Muscle layer of duodenum (tissue), 2 donors: Measurements from ENCODE around the gene PFDN1.
A peak's percentile ranks its signal among the peaks of the same experiment; 100 is the strongest.

Experiments
- H3K27ac ChIP-seq: one replicate; pipeline ENCODE4 v1.7.0; 2013; ENCODE audit warnings: mild to moderate bottlenecking, low read length
- H3K27me3 ChIP-seq: one replicate; pipeline ENCODE4 v1.7.0; 2013; ENCODE audit warnings: low read depth, mild to moderate bottlenecking, control low read depth, low read length
- H3K36me3 ChIP-seq, 2 donors: one replicate each; pipeline ENCODE4 v1.7.0; 2013; ENCODE audit warnings: low read length in 2 of 2, control low read depth in 1 of 2, mild to moderate bottlenecking in 1 of 2; ENCODE audit not compliant: insufficient read depth in 2 of 2, control insufficient read depth in 1 of 2
- H3K4me1 ChIP-seq, 2 donors: one replicate each; pipeline ENCODE4 v1.7.0; 2013; ENCODE audit warnings: low read length in 2 of 2, mild to moderate bottlenecking in 2 of 2, control low read depth in 1 of 2, moderate library complexity in 1 of 2; ENCODE audit not compliant: insufficient read depth in 2 of 2, control insufficient read depth in 1 of 2
- H3K4me3 ChIP-seq, 2 donors: one replicate each; pipeline ENCODE4 v1.7.0; 2013; ENCODE audit warnings: low read length in 2 of 2, low read depth in 1 of 2, mild to moderate bottlenecking in 1 of 2
- H3K9me3 ChIP-seq, 2 donors: one replicate each; pipeline ENCODE4 v1.7.0; 2013; ENCODE audit warnings: low read length in 2 of 2, control low read depth in 1 of 2, mild to moderate bottlenecking in 1 of 2; ENCODE audit not compliant: control insufficient read depth in 1 of 2
- donor health status: healthy.

PFDN1 gene

DNA sequence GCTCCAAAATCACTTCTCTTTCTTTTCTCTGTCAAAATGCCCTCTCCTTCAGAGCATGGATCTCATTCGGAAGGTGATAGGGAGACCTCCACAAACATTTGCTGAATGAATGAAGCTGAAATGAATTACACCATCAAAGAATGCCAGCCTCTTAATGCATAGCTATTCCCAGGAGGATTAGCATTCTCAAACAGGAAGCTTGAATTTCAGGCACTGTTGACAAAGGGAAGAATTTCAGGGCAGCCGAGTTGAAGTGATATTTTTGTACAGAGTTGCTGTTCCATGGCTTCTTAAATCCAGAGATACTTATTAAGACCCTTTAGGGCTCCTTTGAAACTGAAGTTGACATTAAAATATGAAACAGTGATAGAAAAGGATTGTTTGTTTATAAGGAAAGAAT is 24.7 kb upstream of the PFDN1 start:
- Histone ChIP-seq H3K36me3 (peaks cover 2% of the 10 kb centered on the region in 2 donors), H3K27ac (no peak overlapping the region), H3K27me3 (no peaks in the 10 kb centered on the region), H3K9me3 (no peaks in the 10 kb centered on the region), H3K4me3 (no peak overlapping the region), H3K4me1 (peaks cover 18 to 24% of the 10 kb centered on the region in 2 donors)

DNA sequence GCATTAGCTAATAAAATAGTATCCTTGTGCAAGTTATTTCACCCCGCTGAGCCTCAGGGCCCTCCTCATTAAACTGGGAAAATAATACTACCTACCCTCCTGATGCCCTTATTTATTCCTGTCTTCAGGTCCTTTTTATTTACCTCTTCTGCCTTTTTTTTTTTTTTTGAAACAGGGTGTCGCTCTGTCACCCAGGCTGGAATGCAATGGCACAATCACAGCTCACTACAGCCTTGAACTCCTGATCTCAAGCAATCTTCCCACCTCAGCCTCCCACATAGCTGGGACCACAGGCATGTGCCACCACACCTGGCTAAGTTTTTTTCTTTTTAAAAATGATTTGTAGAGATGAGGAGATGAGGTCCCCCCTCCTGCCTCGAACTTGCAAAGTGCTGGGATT is 22.6 kb upstream of the PFDN1 start:
- Histone ChIP-seq H3K4me3 (no peak overlapping the region), H3K27me3 (no peaks in the 10 kb centered on the region), H3K27ac (peak overlapping the region; percentile 19), H3K36me3 (no peaks in the 10 kb centered on the region), H3K9me3 (no peaks in the 10 kb centered on the region), H3K4me1 (peaks cover 18 to 24% of the 10 kb centered on the region in 2 donors)

DNA sequence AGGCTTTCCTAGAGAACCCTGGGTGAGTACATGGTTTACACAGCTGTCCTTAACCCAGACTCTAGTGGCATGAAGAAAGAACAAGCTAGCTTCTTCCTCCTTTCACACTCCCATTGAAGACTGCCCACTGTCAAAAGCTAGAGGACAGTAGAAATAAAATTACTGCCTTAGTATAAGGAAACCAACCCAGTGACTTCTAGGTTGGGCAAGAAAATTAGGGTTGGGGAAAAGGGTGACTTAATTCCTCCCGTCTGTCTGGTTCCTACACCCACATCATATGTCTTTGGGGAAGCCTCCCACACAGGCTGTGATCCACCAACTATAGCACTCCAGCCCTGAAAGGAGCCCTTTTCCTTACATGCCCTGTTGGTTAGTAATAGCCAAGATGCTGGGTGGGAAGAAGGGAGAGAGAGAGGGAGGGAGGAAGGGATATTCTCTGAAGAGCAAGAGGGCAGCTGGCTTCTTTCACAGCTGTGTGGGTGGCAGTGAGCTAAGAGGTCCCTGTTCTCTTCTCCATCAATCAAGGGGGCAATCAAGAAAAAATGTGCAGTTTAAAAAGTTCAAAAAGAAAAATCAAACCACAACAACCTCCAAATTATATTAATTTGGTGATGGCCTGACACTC is 21.8 kb upstream of the PFDN1 start:
- H3K27ac ChIP-seq = peak overlapping the region; percentile 19
- peaks cover 18 to 24% of the 10 kb centered on the region in 2 donors for H3K4me1 ChIP-seq
- no peaks in the 10 kb centered on the region for H3K36me3 ChIP-seq
- H3K4me3 ChIP-seq = no peak overlapping the region
- H3K27me3 ChIP-seq = no peaks in the 10 kb centered on the region
- H3K9me3 ChIP-seq = no peaks in the 10 kb centered on the region

DNA sequence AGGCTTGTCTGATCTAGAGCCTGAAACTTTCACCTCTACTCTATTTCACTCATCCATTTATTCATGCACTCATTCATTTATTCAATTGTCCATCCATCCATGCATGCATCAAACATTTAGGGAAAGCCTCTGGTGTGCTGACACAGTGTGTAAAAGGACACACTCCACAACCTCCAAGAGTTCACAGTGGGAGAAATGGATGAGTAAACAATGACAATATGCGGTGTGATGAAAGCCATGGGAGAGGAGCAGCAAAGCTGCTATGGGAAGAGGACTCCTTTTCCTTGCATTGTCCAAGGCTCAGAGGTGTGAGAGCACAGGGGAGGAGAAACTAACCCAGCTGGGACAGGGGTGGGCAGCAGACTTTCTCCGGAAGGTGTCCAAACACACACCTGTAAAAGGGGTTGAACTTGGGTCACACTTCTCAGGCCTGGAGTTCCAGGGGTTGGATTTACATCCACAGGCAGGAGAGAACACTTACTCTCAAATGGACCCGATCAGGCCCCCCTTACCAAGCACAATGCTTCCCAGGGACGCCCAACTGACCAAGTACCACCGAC is 21.2 kb upstream of the PFDN1 start:
- H3K4me1 ChIP-seq = peaks cover 18 to 24% of the 10 kb centered on the region in 2 donors
- H3K27me3 ChIP-seq = no peaks in the 10 kb centered on the region
- H3K9me3 ChIP-seq = no peaks in the 10 kb centered on the region
- peak overlapping the region; percentile 19 for H3K27ac ChIP-seq
- H3K4me3 ChIP-seq = no peak overlapping the region
- no peaks in the 10 kb centered on the region for H3K36me3 ChIP-seq

DNA sequence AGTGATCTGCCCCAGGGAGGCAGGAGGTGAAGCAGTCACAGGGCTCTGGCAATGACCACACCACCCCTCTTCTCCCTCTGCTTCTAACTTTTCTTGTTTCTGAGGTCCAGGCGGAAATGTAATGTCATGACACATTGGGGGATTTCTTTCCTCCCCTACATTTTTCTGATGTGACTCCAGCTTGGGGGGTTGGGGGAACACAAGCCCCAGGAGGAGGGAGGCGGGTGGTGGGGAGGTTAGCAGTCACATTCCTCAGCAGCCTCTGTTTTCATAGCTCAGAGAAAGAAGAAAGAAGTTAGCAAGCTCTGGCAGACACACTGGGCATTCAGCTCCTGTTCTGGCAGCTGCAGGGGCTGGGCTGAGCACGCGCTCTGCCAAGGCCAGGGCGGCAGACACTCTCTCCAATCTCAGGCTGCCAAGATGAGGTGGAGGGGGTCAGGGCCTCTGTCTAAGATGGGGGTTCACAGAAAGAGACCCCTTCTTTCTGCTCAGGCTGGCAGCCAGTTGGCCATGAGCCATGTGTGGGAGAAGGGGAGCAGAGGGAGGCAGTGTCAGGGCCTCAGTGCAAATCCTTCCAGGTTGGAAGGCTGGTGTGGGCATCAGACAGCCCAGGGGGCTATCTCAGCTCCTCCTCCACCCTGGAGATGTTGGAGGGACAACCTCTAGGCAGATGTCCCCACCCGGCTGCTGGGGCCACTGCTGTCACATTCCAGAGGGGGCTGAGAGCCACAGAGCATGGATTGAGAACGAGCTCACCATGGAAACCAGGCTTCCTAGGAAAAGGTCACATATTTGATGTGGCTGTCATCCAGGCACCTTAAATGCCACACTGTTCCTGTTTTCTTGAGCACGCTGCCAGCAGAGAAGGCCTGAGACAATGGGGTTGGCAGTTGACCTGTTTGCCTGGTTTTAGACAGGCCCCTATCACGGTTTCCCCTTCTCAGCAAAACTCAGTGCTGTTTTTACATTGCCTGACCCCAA is 20.1 kb upstream of the PFDN1 start:
- Histone ChIP-seq H3K36me3 (no peaks in the 10 kb centered on the region), H3K27ac (peak overlapping the region; percentile 60), H3K9me3 (no peaks in the 10 kb centered on the region), H3K4me1 (peaks cover 18 to 24% of the 10 kb centered on the region in 2 donors), H3K4me3 (no peak overlapping the region), H3K27me3 (no peaks in the 10 kb centered on the region)

DNA sequence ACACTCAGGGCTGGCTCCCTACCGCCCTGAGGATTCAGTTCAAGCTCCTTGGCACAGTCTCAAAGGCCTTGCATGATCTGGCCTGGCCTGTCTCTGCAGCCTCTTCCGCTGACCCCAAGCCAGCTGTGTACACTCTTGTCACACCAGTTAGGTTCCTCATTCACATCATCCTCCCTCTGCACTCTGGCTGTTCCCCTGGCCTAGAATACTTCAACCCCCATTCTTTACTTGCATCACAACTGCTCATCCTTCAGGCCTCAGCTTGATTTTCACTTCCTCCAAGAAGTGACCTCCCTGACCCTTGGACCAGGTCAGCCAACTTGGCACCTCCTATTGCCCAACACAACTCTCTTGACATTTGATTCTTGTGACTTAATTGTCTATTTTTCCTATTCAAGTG is 18.9 kb upstream of the PFDN1 start:
- H3K27ac ChIP-seq = no peak overlapping the region
- no peaks in the 10 kb centered on the region for H3K27me3 ChIP-seq
- no peaks in the 10 kb centered on the region for H3K36me3 ChIP-seq
- no peak overlapping the region for H3K4me3 ChIP-seq
- no peaks in the 10 kb centered on the region for H3K9me3 ChIP-seq
- H3K4me1 ChIP-seq = peaks cover 18 to 24% of the 10 kb centered on the region in 2 donors

DNA sequence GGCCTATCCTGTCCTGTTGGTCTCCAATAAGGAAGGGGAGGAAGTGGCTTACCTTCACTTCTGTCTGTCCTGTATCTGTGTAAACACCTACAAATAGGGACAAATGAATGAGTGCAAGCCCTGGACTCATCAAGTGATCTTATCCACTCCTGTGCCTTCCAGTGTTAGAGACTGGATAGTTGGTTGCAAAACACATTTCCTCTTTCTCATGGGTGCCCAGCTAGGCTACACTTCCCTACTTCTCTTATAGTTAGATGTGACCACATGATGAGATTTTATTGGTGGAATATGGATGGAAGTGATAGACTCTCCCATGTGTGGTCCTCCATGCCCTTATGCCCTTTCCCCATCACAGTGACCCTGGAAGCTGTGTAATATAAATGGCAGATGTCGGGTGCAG is 16.9 kb upstream of the PFDN1 start:
- Histone ChIP-seq H3K4me1 (peaks cover 18% of the 10 kb centered on the region in 2 donors), H3K36me3 (no peaks in the 10 kb centered on the region), H3K4me3 (no peak overlapping the region), H3K9me3 (no peaks in the 10 kb centered on the region), H3K27ac (no peak overlapping the region), H3K27me3 (no peaks in the 10 kb centered on the region)

DNA sequence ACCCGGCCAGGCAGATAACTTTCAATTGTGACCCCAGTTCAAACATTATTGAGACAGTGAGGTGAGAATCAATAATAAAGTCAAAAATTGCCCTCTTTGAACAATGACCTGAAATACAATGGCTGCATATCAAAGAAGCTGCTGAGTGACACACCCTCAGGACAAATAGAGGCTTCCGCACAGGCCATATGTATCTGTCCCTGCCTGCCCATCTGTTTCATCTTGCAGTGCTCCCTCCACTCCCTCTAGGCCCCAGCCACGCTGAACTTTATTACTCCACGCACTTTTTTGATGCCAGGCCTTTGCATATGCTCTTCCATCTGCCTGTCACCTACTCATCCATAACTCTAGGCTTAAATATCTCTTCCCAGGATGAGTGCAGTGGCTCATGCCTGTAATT is 15.9 kb upstream of the PFDN1 start:
- Histone ChIP-seq H3K27ac (no peak overlapping the region), H3K36me3 (no peaks in the 10 kb centered on the region), H3K4me1 (peaks cover 10 to 11% of the 10 kb centered on the region in 2 donors), H3K9me3 (no peaks in the 10 kb centered on the region), H3K27me3 (no peaks in the 10 kb centered on the region), H3K4me3 (no peak overlapping the region)

DNA sequence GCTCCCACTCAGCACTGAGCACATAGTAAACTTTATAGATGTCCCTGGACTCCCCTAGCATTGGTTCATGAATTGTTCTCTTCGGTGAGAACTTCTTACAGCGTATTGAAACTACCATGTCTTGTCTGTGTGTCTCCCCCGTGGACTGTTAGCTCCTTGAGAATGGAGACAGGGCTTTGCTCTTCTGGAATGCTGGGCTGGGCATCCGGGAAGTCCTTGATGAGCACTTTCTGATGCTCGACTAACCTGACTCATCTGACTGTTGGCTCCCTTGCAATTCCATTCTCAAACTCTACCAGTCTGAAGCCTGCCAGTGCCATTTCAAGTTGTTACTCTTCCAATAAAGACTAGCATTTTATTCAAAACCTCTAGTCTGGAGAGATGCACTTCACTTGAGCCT is 15.0 kb upstream of the PFDN1 start:
- Histone ChIP-seq H3K27ac (no peak overlapping the region), H3K4me3 (no peak overlapping the region)

DNA sequence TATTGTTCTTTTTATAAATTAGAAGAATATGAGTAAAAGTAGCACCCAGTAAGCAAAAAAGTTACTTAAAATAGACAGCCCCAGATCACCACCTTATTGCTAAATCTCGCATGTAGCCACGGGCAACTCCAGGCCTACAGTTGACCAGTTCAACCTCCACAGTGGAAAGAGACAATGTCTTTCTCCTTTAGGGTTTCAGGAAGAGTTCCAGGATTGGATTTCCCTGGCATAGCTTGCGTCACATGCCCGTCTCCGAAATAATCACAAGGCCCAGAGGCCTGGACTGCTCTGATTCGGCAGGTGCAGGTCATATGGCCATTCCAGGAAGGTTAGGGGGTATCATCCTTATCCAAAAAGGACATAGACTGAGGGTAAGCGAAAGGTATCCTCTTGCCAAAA is 9.9 kb upstream of the PFDN1 start:
- H3K27ac ChIP-seq = peak overlapping the region; percentile 61
- H3K27me3 ChIP-seq = no peaks in the 10 kb centered on the region
- peaks cover 6 to 13% of the 10 kb centered on the region in 2 donors for H3K4me1 ChIP-seq
- H3K4me3 ChIP-seq = no peak overlapping the region
- H3K36me3 ChIP-seq = no peaks in the 10 kb centered on the region
- H3K9me3 ChIP-seq = no peaks in the 10 kb centered on the region

More for the DNA sequence above, 15.0 kb upstream of the PFDN1 start:
- H3K27me3 ChIP-seq = no peaks in the 10 kb centered on the region
- no peaks in the 10 kb centered on the region for H3K36me3 ChIP-seq
- peaks cover 1% of the 10 kb centered on the region in 2 donors for H3K4me1 ChIP-seq
- H3K9me3 ChIP-seq = no peaks in the 10 kb centered on the region

DNA sequence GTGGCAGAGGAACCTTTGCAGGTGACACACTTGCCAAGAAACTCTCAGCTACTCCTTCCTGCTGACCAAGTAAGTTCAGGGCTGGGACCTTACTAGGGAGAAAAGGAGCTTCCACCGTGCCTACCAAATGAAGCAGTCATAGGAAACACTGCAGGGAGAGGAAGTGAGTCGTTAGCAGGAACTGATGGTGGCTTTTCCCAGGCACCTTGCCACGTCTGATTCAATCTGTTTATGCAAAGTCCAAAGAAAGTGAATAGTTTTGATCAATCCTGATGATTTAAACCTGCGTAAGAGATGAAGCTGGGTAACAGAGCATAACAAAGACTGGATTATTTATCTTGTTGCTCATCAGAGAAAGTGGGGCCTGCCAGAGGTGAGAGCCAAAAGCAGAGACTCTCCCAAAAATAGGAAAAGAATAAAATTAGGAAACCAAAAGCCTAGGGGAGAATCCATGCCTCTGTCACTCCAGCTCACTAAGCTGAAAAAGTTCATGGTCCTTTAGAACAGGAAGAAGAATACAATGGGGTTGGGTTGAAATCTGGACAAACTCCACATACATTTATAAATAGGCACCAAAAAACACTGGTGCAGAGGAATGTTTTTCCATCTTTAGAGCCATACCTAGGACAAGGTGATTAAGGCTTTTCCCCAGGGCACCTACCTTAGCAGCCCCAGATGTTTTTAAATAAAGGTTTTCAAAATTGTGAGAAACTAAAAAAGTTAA is 9.3 kb upstream of the PFDN1 start:
- no peaks in the 10 kb centered on the region for H3K27me3 ChIP-seq
- peak overlapping the region; percentile 61 for H3K27ac ChIP-seq
- no peaks in the 10 kb centered on the region for H3K36me3 ChIP-seq
- no peak overlapping the region for H3K4me3 ChIP-seq
- H3K9me3 ChIP-seq = no peaks in the 10 kb centered on the region
- peaks cover 6 to 13% of the 10 kb centered on the region in 2 donors for H3K4me1 ChIP-seq
